Activated T-helper 1 cell treated with Interleukin-2 at 50 U/mL for 16 hours (primary cell): ENCODE measurements around the gene ZNF184.
A peak's percentile ranks its signal among the peaks of the same experiment; 100 is the strongest.

Experiments used
- DNase-seq: peaks from one replicate; pipeline ENCODE4 v3.0.0-alpha.2; 2020; ENCODE audit warnings: low read depth

ZNF184 gene

DNA sequence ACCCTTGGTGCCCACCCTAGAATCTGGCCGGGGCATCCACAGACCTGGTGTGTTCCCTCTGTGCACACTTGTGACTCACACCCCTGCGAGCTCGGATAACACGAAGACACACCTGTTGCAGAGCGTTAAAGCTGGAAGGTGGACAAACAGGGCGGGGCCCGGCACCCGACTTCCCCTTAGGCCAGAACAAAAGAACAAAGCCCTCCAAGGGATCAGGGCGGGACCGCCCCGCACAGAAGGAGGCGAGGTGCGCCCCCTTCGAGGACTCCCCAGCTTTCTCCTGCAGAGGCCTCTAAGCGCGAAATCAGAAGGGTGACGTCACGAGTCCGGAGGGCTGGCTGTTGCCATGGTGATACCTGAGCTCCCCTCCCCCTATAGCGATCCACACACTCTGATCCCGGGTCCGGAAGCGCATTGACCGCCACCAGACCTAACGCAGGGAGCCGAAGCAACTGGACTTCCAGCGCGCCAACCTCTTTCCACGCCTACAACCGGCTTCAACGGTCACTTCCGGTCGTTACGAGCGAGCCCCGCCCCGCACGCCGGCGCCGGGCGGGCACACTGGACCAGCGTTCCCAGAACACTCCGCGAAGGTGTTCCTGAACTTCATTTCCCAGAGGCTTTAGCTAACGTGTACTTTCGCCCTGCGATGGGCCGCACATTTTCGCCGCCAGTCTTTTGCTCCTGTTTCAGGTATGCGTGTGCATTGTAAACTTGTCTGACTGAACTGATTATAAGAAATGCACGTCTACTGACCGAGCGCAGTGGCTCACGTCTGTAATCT is at the start of gene ZNF184:
ZNF184 (minus strand) TSS at position 489 of the 784 bp plus-strand sequence. CDS start 811 bp downstream, outside the sequence.
- DNase-seq: peak; percentile 73

GRCh38 chr6:27518881-27519795 is 46.2 kb upstream of the ZNF184 start:
- DNase-seq: peak; percentile 6

GRCh38 chr6:27517928-27518787 is 45.3 kb upstream of the ZNF184 start:
- DNase-seq: no peak

DNA sequence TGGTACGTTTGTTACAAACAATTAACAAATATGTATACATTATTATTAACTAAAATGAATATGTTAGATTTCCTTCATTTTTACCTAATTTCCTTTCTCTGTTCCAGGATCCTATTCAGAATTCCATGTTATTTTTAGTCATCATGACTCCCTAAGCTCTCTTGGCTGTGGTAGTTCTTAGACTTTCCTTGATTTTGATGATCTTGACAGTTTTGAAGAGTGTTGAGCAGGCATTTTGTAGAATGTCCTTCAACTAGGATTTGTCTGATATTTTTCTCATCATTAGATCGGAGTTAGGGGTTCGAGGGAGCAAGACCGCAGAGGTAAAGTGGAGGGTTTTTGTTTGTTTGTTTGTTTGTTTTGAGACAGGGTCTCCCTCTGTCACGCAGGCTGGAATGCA is 44.3 kb upstream of the ZNF184 start:
- no peak for DNase-seq

- no peak for DNase-seq
Observed at GRCh38 chr6:27514906-27515495, 42.1 kb upstream of the ZNF184 start.

- no peak for DNase-seq
Observed at GRCh38 chr6:27512525-27512924, 39.6 kb upstream of the ZNF184 start.

GRCh38 chr6:27507041-27507956 is 34.4 kb upstream of the ZNF184 start:
- no peak for DNase-seq

GRCh38 chr6:27505209-27506027 is 32.5 kb upstream of the ZNF184 start:
- DNase-seq: peak; percentile 21

DNA sequence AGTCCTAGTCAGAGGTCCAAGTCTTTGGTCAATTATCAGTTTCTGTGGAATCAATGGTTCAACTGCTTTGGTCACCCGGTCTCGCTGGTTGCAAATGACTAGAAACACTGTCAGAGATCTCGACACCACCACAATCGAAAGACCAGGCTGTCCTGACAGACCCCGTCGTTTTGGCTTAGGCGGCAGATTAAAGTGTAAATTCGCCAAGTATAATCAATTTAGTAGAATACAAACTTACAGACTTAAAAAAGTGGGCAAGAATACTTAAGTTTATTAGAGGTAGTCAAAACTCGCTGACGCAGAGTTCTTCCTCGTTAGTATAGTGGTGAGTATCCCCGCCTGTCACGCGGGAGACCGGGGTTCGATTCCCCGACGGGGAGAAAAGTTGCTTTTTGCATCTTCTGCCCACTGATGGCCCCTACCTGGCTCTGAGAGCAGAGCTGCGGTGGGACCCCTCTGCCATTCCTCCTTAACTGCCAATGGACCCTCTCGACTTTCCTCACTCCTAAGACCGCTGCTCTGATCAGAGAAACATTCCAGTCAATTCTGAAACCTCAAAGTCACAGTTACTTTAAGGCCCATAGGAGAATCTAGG is 30.6 kb upstream of the ZNF184 start:
- DNase-seq: peak; percentile 55

DNA sequence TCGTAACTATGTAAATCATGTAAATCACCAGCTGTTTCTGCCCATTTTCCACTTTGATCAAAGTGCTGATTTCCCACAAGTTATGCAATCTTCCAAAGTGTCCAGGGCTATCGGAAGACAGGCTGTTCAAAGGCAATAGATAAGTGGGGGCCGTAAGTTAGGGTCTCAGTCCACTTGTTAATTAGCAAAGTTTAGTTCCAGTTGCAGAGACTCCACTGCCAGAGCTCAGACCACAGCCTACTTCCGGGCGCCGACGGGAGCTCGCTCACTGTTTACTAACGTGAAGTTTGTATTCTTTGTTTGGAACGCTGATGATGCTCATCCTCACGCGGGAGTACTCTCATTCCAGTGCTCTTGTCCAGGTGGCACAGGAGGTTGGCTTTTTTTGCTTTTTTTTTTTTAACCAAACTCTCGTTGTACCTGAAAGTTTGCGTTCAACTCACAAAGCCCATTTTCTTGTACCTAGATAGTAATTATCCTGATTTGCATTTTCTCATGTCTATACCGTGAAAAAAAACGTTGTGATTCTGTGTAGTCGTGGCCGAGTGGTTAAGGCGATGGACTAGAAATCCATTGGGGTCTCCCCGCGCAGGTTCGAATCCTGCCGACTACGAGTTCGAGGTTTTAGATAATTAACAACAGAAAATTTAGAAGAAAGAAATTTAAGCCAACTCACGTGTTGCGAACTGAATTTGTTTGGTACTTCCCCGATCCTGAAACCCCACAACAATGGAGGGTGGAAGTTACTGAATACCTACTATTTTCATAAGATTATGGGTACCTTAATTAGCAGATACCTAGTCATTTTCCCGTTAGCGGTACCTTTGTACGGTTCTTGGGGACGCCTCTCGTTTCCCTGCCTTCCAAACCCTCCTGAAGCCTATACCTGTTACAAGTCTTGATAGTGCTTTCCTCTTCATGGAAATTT is 29.9 kb upstream of the ZNF184 start:
- DNase-seq: peak; percentile 22

GRCh38 chr6:27501187-27501586 is 28.3 kb upstream of the ZNF184 start:
- no peak for DNase-seq

DNA sequence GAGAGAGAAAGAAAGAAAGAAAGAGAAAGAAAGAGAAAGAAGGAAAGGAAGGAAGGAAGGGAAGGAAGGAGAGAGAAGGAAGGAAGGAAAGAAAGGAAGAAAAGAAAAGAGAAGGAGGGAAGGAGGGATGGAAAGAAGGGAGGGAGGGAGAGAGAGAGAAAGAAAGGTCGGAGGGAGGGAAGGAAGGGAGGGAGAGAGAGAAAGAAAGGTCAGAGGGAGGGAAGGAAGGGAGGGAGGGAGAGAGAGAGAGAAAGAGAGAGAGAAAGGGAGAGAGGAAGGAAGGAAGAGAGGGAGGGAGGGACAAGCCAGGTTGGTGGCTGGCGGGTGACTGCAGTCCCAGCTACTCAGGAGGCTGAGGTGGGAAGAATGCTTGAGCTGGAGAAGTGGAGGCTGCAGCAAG is 27.3 kb upstream of the ZNF184 start:
- DNase-seq: no peak

- no peak for DNase-seq
Observed at GRCh38 chr6:27495386-27496135, 22.7 kb upstream of the ZNF184 start.

- no peak for DNase-seq
Observed at GRCh38 chr6:27494987-27495385, 22.1 kb upstream of the ZNF184 start.

GRCh38 chr6:27494103-27494502 is 21.2 kb upstream of the ZNF184 start:
- DNase-seq: no peak

DNA sequence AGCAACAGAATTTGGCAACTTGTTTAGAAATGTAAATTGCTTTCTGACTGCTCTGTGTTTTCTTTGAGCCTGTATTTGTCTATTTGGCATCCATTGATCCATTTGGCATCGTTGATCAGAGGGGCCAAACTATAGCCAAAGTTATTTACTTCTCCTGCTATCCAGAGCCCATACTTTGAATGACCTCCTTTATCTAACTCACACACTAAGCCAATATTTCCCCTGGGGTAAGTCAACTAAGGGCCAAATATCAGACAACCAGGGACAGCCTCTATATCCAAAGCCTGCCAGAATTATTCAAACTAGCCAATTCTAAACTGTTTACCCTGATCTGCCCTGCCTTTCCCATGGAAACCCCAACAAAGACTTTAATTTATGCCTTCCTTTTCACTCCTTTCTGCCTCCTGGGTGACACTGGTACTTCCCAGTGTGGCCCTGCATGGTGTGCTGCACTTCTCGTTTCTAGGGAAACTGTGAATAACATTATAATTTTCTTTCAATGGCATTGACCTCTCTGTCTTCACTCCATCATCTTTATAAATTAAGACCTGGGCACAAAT is 19.8 kb upstream of the ZNF184 start:
- DNase-seq: no peak
